Inflammatory macrophage treated with lipopolysaccharide for 4 hours (primary cell): Measurements from ENCODE around the gene PNMA5.
"Not testable (repeated sequence)": the region's sequence is repeated elsewhere in the genome, so short reads cannot be mapped to it uniquely, and the experiment has no call there.

Source experiments
- DNase-seq: peaks from one replicate; pipeline ENCODE4 v3.0.0-alpha.2; 2020

The PNMA5 gene

GRCh38 chrX:152993933-152994332 is at the start of gene PNMA5:
Gene PNMA5 (minus strand): TSS chrX:152994116. CDS start chrX:152991598, 2,518 bp downstream.
- no peak for DNase-seq

GRCh38 chrX:153032397-153033118 is 38.6 kb upstream of the PNMA5 start:
- DNase-seq, result peak; percentile 69

DNA sequence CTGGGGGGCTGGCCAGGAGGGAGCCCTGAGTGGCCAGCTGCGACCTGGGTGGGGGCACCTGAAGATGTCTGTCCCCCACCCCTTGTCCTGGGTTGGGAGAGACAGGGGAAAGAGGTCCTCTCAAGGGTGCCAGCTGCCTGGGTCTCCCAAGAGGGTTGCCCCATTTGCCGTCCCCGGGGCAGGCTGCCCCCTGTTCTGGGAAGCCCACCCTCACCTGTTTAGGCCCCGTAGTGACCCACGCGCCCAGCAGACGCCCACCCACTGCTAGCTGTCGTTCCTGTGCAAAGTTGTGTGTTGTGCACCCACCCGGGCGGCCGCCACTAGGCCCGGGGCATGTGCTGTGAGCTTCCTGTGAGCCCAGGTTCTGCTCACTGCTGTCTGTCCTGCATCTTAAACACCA is 36.9 kb upstream of the PNMA5 start:
- no peak for DNase-seq

DNA sequence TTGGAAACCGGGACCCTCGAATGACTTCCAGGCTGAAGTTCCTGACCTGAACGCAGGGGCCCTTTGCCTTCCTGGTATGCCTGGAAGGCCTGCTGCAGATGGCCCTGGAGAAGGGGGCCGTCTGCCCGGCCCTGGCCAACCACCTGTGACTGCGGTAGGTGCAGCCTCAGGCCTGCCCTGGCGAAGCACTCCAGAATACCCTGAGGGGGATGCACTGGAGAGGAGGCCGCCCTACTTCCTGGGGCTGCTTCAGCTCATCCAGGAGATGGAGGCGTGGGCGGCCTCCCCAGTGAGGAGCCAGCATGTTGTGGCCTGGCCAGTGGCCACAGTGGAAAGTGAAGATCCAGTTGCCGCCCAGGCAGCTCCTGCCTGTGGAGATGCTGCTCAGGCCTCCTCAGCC is 36.0 kb upstream of the PNMA5 start:
- DNase-seq, result no peak

- no peak for DNase-seq
Observed at GRCh38 chrX:153029162-153029561, 35.2 kb upstream of the PNMA5 start.

- DNase-seq, result not testable (repeated sequence)
Observed at GRCh38 chrX:153028487-153028886, 34.6 kb upstream of the PNMA5 start.

GRCh38 chrX:153026501-153026900 is 32.6 kb upstream of the PNMA5 start:
- not testable (repeated sequence) for DNase-seq

DNA sequence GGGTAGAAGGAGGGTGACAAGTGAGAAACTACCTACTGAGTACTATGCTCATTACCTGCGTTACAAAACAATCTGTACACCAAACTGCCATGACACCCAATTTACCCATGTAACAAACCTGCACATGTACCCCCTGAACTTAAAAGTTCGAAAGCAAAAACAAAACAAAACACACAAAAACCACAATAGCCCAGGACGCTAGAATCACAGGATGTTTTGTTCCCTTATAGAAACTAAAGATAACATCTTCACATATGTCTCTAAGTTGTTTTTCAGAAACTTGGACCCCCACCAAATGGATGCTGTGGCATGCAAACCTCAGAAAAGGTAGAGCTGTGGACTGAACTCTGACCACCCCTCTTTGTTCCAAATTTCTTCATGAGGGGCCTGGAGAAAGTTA is 25.2 kb upstream of the PNMA5 start:
- DNase-seq, result no peak

DNA sequence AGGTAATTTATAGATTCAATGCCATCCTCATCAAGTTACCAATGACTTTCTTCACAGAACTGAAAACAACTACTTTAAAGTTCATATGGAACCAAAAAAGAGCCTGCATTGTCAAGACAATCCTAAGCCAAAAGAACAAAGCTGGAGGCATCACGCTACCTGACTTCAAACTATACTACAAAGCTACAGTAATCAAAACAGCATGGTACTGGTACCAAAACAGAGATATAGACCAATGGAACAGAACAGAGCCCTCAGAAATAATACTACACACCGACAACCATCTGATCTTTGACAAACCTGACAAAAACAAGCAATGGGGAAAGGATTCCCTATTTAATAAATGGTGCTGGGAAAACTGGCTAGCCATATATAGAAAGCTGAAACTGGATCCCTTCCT is 23.3 kb upstream of the PNMA5 start:
- DNase-seq, result not testable (repeated sequence)

GRCh38 chrX:153004780-153005179 is 10.9 kb upstream of the PNMA5 start:
- no peak for DNase-seq

DNA sequence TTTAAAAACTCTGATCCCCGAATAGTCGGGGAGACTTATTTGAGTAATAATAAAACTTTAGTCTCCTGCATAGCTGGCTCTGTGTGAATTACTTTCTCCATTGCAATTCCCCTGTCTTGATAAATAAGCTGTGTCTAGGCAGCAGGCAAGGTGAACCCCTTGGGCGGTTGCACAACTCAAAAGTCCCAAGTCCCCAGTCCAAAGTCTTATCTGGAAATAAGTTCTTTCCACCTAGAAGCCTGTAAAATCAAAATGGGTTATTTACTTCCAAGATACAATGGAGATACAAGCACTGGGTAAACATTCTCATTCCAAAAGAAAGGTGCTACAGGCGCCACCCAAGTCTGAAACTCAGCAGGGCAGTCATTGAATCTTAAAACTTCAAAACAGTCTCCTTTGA is 10.1 kb upstream of the PNMA5 start:
- no peak for DNase-seq

- DNase-seq, result not testable (repeated sequence)
Observed at GRCh38 chrX:153002182-153002581, 8.3 kb upstream of the PNMA5 start.

- no peak for DNase-seq
Observed at GRCh38 chrX:152997337-152997736, 3.4 kb upstream of the PNMA5 start.

GRCh38 chrX:152992115-152992514 is 1.8 kb downstream of the PNMA5 start:
- no peak for DNase-seq

DNA sequence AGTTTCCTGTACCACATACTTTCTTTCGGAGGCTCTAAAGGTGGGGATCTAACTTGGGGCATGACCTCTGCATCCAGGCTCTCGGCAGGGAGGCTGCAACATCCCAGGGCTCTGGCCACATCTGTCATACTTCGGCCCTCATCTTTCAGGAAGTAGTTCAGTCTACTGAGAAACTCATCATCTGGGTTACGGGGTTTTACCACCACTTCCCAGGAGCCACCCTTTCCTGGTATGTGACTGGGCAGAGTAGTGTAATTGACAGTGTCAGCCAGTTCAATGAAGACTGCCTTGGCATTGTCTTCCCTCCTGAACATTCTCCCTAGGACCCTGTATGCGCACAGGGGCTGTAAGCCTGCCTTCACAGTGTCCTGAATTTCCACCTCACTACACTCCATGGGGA is 2.8 kb downstream of the PNMA5 start:
- DNase-seq, result peak; percentile 24

DNA sequence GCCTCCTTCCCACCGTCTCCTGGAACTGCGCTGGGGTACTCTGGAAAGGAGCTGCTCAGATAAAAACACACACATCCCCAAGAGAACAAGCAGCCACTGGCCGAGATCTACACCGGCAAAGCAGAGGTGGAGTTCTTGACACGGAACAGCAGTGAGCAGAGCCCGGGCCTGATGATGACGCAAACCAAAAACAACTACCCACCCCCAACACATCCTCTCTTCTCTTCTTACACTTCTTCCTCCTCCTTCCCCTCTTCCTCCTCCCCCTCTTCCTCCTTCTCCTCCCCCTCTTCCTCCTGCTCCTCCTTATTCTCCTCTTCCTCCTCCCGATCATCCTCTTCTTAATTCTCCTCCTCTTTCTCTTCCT is 4.6 kb downstream of the PNMA5 start:
- DNase-seq, result no peak

- DNase-seq, result peak; percentile 31
Observed at GRCh38 chrX:152988536-152989291, 5.2 kb downstream of the PNMA5 start.

DNA sequence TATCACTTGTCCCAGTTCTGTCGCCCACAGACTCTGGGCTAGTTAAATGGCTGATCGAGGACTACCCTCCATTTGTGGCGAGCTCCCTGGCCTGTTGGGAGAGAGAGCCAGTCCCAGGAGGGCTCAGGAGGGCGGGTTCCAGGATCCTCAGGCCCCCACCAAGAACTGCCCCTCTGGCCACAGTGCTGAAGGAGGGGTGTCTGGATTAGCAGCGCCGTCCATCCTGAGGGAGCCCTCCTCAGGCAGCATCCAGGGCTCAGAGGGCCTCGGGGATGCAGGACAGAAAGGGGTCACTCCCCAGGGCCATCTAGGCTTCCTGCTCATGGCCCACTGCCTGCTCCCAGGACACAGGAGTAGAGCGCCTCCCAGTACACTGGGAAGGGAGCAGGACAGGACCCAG is 6.1 kb downstream of the PNMA5 start:
- no peak for DNase-seq

DNA sequence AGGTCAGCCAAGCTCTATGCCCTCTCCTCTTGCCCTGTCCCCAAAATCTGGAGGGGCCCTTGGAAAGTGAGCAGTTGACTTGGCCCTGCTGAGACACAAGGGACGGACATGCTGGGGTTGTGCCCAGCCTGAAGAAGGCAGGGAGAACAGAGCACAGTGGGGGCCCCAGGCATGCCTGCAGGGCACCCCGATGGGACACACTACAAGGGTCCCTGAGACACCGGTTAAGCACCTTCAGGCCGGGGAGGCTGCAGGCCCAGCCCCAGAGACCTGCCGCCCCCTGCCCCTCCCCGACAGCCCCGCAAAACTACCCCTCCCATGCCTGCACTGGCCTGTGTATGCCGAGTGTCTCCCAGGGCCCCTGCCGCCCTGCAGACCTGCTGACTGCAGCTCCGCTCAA is 6.8 kb downstream of the PNMA5 start:
- not testable (repeated sequence) for DNase-seq

- DNase-seq, result not testable (repeated sequence)
Observed at GRCh38 chrX:152985383-152985782, 8.5 kb downstream of the PNMA5 start.

DNA sequence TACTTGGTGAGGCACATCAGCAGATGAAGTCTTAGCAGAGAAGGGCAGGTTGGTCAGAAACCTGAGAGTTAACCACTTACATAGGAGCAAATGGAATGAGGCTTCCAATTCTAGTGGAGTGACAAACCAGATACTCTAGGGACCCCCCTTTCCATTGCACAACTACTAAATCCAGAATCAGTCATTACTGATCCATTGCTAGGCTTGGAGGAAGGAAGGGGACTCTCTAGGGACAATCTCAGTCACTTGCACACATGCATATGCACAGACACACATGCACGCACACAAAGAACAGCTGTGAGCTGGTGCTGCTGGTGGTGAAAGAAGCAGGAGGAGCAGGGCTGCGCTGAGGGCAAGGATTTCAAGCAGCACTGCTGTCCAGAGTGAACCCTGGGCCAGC is 25.7 kb downstream of the PNMA5 start:
- DNase-seq, result no peak

DNA sequence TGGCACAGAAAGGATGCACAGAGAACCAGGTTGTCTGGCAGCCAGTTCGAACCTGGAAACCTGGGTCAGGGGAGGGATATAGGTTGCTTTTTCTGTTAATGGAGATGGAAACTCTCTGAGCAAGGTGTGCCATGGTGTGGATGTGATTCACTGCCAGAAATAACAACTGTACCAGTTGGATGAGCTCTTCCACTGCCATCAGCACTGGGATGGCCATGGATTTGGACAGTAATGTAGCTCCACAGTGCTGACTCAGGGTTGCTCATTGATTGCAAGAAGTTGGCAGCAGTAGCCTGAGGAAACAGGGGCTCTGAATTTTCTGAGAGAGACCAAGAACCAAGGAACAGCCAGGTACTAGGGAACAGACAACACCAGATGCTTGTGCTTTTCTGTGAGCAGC is 33.8 kb downstream of the PNMA5 start:
- no peak for DNase-seq

GRCh38 chrX:152959626-152960025 is 34.3 kb downstream of the PNMA5 start:
- no peak for DNase-seq
